GM19463 (cell line): ENCODE data around the gene LYVE1.

Experiments
- ATAC-seq: cut with Tn5 transposase; IDR thresholded peaks from one replicate; pipeline ENCODE4 v1.9.1; 2021; ENCODE audit warnings: mild to moderate bottlenecking, moderate library complexity; ENCODE audit not compliant: unreplicated experiment

Gene LYVE1

DNA sequence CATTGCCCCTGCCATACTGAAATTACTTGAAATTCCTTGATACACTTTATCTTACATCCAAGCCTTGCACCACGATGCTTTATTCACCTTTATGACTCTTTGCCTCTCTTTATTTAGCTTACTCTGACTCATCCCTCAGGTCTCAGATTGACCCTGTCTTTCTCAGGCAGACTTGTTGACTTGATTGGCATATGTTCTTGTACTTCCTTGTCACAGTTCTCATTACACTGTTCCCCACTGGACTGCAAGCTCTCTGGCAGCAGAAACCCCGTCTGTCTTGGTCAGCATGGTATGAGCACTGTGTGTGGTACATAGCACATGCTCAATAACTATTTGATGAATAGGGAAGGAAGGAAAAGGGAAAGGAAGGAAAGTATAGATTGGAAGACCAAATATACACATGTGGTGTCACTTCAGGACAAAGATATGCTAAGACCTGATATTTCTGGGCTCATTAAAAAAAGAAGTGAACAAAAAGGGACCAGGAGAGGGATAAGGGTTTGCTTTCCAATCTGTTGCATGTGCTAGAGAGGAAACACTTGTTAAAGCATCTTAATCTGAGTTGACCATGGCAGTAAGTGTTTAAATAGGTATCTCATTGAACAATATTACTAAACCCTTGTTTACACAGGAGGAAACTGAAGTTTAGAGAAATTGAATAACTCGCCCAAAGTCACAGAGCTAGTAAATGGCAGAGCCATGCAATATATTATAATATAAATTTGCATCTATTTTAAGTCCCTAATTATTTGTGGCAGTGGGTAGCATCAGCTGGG, 7.2 kb downstream of the LYVE1 start:
- no peak for ATAC-seq

DNA sequence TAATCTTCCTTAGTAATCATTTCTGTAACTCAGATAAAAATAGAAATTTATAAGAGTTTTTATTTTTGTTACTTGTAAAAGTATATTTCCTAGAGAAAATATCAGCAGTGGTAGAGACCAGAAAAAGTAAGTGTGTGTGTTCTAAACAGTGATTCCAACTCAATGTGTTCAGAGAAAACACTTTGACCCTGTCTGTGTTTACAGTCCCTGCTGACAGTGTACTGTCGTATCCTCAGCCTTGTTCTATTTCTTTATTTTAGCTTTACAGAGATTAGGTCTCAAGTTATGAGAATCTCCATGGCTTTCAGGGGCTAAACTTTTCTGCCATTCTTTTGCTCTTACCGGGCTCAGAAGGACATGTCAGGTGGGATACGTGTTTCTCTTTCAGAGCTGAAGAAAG, 10.2 kb downstream of the LYVE1 start:
- ATAC-seq = no peak

DNA sequence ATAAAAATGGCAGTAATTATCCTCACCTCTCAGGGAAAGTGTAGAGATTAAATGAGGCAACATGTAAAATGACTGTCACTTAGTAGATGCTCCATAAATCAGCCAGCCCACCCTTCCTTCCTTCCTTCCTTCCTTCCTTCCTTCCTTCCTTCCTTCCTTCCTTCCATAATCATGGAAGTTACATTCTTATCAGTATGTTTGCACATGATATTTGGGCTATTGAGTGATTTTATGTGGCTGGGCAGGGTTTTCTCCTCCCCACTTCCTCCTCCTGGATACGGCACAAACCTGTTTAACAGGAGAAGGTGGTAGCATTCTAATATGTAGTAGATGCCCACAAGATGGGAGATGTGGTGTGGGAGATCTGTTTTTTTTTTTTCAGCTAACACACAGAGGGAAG, 11.9 kb downstream of the LYVE1 start:
- ATAC-seq = no peak

DNA sequence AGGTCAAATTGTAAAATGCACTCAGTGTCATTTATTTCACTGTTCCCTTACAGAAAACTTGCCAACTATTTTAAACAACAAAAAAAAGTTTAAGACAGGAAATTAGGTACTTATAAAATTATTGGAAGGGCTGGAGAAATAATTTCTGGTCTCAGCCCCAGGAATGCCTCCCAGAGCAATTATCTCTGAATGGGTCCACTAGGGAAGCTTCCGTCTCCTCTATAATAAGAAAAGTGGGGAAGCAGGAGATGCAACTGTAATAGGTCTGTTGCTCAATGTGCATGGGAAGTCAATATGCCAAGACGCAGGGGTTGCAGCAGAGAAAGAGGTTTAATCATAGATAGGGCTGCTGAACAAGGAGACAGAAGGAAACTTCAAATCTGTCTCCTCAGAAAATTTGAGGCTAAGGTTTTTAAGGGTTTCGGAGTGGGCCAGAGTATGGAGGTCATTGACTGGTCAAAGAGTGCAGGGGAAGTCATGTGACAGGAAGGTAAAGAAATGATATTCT, 16.6 kb downstream of the LYVE1 start:
- ATAC-seq = no peak

DNA sequence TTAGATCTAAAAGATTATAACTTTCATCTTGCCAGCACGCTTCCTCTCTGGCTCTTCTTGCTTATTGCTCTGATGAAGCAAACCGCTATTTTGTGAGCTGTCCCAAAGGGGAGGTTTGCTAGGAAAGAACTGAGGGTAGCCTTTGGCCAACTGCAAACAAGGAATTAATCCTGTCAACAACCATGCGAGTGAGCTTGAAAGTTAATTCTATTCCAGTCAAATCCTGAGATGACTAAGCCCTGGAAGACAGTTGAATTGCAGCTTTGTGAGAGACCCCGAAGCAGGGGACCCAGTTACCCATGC, 17.2 kb downstream of the LYVE1 start:
- no peak for ATAC-seq

DNA sequence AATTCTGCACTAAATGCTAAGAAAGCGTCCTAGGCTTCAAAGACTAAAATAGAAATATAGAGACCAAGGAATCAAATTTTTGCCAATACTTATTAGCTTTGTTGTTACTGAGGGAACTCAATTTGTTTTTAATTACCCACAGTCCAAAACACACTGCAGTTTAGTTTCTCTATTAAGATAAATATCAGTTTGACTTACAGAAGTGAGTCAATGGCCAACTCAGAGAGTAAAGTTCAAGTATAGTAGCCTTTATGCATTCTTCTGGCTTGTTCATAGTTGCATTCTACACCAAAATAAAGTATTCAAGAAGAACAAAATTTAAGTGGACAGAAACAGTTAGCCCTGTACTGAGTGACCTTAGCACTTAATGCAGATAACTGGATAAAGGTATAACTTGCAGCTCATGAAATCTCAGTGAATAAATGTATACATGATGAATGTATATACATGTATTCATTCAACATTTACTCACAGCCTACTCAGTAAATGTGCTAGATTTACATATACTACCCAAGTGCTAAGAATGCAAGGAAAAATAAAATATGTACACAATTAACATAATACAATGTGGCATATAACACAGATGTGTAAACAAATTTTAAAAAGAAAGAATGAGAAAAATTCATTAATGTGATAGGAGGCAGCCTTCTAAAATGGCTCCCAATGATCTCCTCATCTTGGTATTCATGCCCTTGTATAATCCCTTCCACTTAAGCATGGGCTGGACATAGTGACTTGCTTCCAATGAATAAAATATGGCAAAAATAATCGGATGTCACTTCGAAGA, 17.8 kb downstream of the LYVE1 start:
- ATAC-seq = no peak

DNA sequence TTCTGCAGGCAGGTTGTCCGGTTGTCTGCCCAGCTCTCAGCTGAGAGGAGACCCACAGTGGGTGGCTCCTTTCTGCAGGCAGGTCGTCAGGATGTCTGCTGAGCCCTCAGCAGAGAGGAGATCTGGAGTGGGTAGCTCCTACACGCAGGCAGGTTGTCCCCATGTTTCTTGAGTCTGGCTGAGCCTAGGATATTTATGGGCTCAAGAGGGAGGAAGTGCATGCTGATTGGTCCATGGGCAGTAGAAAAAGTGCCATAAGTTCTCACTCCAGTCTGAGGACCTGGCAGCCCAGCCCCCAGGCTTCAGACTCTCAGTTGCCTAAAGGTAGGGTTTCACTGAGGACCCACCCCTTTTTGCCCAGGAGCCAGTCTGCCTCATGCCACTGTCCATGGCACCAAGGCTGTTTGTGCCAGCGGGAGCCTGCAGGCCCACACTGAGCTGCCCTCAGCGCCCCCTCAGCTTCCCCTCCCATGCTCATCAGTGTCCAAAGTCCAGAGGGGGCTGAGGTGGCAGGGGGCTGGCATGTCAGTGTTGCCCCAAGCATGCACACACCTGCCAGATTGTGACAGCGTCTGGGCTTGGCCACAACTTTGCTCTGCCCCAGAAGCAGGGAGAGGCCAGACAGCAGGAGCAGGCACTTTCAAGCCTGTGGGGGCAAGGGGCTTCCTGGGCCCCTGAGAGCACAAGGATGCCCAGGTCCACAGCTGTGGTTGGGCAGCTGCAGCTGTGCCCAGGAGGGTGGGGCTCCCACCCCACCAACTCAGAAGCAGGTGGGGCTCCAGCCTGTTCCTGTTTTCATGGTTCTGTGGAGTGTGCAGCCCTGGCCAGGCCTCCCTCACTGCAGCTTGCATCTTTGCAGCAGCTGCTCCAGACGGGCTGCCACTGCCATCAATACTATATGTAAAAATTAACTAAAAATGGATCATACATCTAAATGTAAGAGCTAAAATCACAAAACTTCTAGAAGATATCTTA, 23.7 kb downstream of the LYVE1 start:
- no peak for ATAC-seq

DNA sequence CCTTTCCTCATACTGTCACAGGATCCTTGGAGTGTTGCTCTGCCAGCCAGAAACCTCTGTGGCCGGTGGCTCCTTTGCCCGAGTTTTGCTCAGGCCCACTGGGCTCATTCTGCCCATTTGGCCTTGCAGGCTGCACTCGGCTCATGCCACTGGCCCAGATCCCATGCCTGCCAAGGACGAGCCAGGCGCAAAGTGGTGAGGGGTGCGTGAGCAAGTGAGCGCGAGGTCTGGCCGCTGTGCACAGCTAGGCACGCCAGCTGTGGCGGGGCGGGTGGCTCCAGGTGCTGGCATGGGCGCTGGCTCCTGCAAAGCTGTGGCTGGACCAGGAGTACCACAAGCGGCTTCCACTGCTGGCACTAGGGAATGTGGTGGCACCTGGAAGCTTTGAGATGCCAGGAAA, 24.7 kb downstream of the LYVE1 start:
- ATAC-seq = no peak

DNA sequence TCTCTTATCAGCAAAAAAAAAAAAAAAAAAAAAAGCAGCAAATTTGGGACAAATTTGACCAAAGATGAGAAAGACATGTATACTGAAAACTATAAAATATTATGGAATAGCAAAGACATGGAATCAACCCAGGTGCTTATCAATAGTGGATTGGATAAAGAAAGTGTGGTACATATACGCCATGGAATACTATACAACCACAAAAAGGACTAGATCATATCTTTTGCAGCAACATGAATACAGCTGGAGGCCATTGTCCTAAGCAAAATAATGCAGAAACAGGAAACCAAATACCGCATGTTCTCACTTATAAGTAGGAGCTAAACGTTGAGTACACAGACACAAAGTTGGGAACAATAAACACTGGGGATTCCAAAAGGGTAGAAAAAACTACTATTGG, 25.7 kb downstream of the LYVE1 start:
- no peak for ATAC-seq

DNA sequence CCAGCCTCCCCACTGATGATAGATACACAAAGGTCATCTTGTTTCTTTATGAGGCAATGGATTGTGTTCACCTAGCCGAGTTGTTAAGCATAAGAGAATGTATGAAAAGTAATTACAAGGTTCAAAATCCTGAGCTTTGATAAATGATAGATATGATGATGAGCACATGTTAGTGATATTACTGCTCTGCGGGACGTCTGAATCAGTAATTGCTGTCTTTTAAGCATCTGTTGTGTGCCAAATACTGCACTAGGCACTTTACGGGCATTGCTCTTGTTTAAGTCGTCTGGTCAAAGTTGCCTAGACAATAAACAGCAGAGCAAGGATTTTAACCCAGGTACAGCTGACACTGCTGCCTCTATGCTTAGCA, 26.9 kb downstream of the LYVE1 start:
- ATAC-seq = no peak

DNA sequence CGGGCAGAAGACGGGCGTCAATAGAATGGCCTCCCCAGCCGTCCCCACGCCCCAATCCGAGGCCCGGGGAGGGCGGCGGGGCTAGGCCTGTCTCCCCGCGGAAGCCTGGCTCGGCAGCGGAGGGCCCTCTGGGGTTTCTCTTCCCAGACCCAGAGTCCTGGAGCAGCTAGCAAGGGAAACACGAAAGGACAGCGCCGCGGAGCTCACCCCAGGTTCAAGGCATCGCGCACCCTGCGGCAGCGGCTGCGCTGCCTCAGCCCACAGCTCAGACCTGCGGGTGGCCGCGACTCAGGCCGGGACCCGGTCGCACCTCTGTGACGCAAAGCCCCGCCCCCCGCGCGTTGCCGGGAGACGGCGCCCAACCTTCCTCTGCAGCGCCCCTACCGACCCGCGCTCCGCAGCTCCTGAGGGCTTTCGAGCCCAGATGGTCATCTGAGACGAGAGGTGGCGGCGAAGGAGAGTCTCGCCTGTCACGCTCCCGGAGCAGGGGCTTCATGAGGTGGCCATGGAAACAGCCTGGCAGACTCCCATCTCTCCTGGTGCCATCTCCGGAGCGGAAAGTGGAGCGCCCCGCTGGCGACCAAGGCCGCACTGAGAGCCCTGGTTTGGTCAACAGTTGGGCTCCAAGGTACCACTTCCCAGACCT, 27.4 kb downstream of the LYVE1 start, which contains the start of gene RNF141:
Gene RNF141 (minus strand): TSS at position 273 of the 646 bp plus-strand sequence. CDS start 7,029 bp downstream, outside the sequence.
- ATAC-seq = peak; percentile 98

DNA sequence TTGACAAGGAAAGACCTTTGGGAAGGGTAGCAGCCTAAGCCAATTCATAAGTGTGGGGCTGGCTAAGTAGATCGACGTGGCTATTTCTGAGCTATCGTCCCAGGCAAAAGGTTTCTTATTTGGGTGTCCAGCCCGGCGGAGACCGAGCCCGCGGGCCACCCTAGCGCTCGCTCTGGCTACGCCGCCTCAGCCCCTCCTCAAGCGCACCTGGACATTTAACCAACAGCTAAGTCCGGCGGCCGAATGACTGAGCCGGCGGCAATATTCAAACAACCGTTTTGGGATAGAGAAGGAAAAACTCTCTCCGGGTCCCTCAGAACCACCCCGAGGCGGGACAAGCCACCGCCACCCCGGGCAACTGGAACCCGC, 27.9 kb downstream of the LYVE1 start:
- ATAC-seq = peak; percentile 20

DNA sequence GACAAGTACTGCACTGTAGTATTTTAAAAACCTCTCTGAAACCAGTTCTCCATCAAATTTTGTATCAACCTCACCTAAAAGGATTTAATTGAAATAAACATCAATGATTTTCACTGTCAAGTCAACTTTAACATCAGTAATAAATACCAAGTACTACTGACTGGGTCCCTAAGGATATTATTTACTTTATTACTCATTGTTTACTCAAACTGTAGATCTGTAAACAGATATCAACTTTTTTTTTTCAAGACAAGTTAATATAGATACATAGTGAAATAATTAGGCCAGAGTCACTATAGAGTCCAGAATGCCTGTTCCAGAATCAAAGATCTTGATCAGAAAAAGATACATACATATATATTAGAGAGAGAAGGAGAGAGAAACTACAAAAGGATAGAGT, 29.1 kb downstream of the LYVE1 start:
- ATAC-seq = no peak

DNA sequence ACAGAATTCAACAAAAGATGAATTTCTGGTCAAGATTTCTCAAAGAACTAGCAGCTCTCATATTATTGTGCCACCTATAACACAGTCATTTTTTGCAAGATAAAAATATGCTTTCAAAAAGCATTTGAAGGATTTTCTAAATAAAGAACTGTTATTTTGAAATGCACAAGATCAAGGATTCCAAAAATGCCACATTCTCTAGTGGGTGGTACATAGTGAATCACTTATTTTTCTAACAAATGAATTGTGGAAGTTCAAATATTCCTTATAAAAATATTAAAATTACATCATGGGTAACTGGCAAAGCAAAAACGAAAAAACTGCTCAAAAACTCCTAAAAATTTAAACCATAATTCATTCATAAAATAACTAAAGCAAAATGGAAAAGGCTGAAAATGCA, 29.5 kb downstream of the LYVE1 start:
- ATAC-seq = no peak

DNA sequence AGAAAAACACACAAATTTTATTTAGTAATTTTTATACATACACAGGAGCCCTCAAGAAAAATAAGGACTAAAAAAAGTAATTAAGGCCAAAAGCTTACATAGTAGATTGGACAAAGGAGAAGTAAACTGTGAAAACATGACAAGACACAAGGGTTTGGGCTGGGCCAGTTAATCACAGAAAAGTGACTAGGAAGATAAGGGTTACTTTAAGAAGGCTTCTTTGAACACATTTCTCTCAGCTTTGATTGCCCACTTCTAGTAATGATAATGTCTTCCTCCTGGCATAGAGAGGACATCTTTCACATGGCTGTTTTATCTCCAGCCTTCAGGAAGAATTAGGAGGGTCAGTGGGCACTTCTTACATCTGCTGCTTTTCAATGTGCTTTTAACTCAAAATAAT, 30.9 kb downstream of the LYVE1 start:
- ATAC-seq = no peak

DNA sequence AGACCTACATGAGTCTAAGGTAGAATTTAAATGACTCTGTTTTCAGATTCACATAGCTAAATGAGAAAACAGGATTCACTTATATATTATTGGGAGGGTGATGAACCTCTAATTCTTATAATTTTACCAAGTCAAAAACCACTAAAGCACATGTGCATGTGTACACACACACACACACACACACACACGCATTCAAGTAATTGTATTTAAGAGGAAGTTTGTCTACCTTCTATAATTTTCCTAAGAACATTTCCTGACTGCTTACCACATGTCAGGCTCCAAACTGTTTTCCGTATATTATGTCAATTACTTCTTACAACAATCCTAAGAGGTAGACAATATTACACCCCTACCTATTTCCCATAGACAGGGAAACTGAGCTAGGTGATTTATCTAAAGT, 34.1 kb downstream of the LYVE1 start:
- no peak for ATAC-seq

DNA sequence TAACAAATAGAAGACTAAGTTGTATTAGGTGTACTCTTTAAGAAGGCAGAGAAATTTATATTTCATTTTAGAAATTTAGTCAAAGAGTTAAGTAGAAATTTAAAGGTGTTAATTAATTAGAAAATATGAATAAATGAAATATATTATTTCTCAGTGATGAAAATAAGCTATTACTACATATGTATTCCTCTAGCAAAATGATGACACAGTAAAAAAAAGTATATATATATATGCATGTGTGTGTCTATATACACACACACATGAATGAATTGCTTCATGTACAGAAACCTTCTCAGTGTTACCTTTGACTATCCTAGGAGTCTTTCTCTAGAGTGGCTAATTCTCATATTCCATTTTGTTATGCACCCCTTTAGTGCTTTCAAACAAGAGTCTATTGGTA, 35.1 kb downstream of the LYVE1 start:
- ATAC-seq = no peak

DNA sequence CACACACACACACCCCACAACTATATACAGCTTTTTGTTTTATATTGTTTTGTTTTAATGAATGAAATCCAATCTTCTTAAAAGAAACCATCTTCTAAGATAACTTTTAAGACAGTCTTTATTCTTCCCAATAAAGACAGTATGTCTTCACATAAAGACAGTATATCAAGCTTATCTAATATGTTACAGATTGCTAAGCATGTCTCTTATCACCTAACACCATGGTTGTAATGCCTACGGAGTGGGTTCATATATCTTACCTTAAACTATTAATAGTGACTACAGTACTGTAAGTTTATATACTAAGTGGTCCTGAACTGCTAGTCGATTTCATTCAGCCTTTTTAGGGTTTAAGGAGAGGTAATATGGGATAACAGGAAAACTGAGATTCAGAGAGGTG, 35.9 kb downstream of the LYVE1 start:
- no peak for ATAC-seq

DNA sequence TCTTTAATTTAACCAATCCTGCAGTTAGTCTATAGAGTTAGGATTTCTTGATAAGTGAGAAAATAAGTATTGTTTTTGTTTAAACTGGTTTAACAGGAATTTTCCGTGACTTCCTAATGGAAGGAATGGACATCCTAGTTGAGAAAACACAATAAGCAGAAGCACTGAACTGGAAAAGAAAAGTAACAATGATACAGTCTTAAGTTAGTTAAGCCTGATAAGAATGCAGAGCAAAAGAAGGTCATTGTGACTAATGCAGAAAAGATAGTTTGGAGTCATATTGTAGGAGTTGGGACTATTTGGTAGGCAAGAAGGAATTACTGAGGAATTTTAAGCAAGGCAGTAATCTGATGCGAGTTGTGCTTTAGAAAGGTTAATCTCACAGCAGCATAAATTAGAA, 39.2 kb downstream of the LYVE1 start:
- no peak for ATAC-seq

DNA sequence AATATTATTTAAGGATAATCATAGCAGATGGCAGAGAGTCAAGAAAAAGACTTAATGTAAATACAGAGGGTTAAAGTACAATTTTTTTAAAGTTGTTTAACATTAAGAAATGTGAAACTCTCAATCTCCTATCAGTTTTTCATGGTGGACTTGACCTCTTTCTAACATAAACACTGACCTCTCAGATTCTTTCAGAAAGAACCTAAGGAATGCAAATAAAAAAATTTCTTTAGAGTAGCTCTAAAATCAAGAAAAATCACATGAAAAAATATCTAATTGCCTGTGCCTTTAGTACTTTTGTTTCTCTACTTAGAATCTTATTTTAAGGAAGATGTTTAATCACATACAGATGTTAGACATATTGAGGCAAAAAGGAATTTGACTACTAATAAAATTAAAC, 40.3 kb downstream of the LYVE1 start:
- ATAC-seq = no peak
